Neural cell (in vitro differentiated cells): ENCODE results near the gene RNF149. TPM values are rescaled to one million over a fixed set of nuclear protein-coding genes. Genes with fewer than 3 reads are reported as not detected.

ENCODE experiments used
- H2AFZ ChIP-seq: fragments of 200-600, 300-800 bp; sonication (generic), shearing (Covaris generic); 2 replicates; pipeline ENCODE4 v1.6.0; 2014; ENCODE audit warnings: low read depth, mild to moderate bottlenecking, antibody characterized with exemption, low read length, moderate library complexity
- H3F3A ChIP-seq: fragments of 200-600 bp; shearing (Covaris generic); 2 replicates; pipeline ENCODE4 v1.6.1; 2016; ENCODE audit warnings: mild to moderate bottlenecking, moderate library complexity, mixed read lengths, antibody characterized with exemption, low read length; ENCODE audit not compliant: insufficient read depth, poor library complexity, severe bottlenecking
- H3K27ac ChIP-seq: fragments of 200-600, 300-800 bp; sonication (generic), shearing (Covaris generic); 2 replicates; pipeline ENCODE4 v1.5.1; 2014; ENCODE audit warnings: mild to moderate bottlenecking, low read length, moderate library complexity
- H3K27me3 ChIP-seq: fragments of 300-800, 200-600 bp; sonication (generic), shearing (Covaris generic); 2 replicates; pipeline ENCODE4 v1.6.0; 2014; ENCODE audit warnings: mild to moderate bottlenecking, low read depth, low read length, moderate library complexity; ENCODE audit not compliant: insufficient read depth
- H3K36me3 ChIP-seq: fragments of 300-800, 200-600 bp; sonication (generic), shearing (Covaris generic); 2 replicates; pipeline ENCODE4 v1.5.1; 2014; ENCODE audit warnings: mild to moderate bottlenecking, antibody characterized with exemption, low read length, moderate library complexity; ENCODE audit not compliant: insufficient read depth
- H3K4me2 ChIP-seq: fragments of 300-800, 200-600 bp; sonication (generic), shearing (Covaris generic); 2 replicates; pipeline ENCODE4 v1.6.0; 2014; ENCODE audit warnings: mild to moderate bottlenecking, low read length
- H3K4me3 ChIP-seq: fragments of 300-800, 200-600 bp; sonication (generic), shearing (Covaris generic); 2 replicates; pipeline ENCODE4 v1.5.1; 2014; ENCODE audit warnings: mild to moderate bottlenecking, low read length, moderate library complexity
- H3K79me2 ChIP-seq: fragments of 200-600 bp; shearing (Covaris generic); replicated peaks from 2 replicates; pipeline ENCODE4 v1.6.0; 2014; ENCODE audit warnings: mild to moderate bottlenecking, low read length, moderate library complexity; ENCODE audit not compliant: insufficient read depth
- H3K9ac ChIP-seq: fragments of 300-800, 200-600 bp; sonication (generic), shearing (Covaris generic); 2 replicates; pipeline ENCODE4 v1.6.1; 2016; ENCODE audit warnings: mild to moderate bottlenecking, low read length, mixed read lengths
- H3K9me2 ChIP-seq: fragments of 200-600 bp; shearing (Covaris generic); 2 replicates; pipeline ENCODE4 v1.6.1; 2016; ENCODE audit warnings: mild to moderate bottlenecking, low read length, mixed read lengths; ENCODE audit not compliant: insufficient read depth
- H3K9me3 ChIP-seq: fragments of 200-600, 300-800 bp; sonication (generic), shearing (Covaris generic); 2 replicates; pipeline ENCODE4 v1.6.1; 2016; ENCODE audit warnings: mild to moderate bottlenecking, mixed run types, low read length, moderate library complexity, mixed read lengths
- H4K20me1 ChIP-seq: fragments of 200-600 bp; shearing (Covaris generic); 2 replicates; pipeline ENCODE4 v1.6.1; 2016; ENCODE audit warnings: mild to moderate bottlenecking, mixed run types; ENCODE audit not compliant: insufficient read depth
- EP300 ChIP-seq: fragments of 450-650 bp; conservative IDR thresholded peaks from 2 replicates; pipeline ENCODE4 v1.6.1; 2014; ENCODE audit warnings: antibody characterized with exemption, mild to moderate bottlenecking, moderate library complexity; ENCODE audit not compliant: poor library complexity, severe bottlenecking
- EZH2 ChIP-seq: fragments of 200-600, 300-800 bp; shearing (Covaris generic), sonication (generic); IDR thresholded peaks from 2 replicates; pipeline ENCODE4 v1.6.1; 2014; ENCODE audit warnings: antibody characterized with exemption, low read length, borderline replicate concordance, mild to moderate bottlenecking; ENCODE audit not compliant: insufficient read depth, poor library complexity, severe bottlenecking
- MXI1 ChIP-seq: fragments of 450-650 bp; conservative IDR thresholded peaks from 2 replicates; pipeline ENCODE4 v1.6.1; 2014; ENCODE audit warnings: antibody characterized with exemption, mild to moderate bottlenecking; ENCODE audit not compliant: poor library complexity, severe bottlenecking
- POLR2AphosphoS5 ChIP-seq: IDR thresholded peaks from 2 replicates; pipeline ENCODE4 v1.6.1; 2012
- RAD21 ChIP-seq: fragments of 450-650 bp; conservative IDR thresholded peaks from 2 replicates; pipeline ENCODE4 v1.6.1; 2014; ENCODE audit warnings: antibody characterized with exemption, mild to moderate bottlenecking, moderate library complexity
- SMC3 ChIP-seq: fragments of 450-650 bp; conservative IDR thresholded peaks from 2 replicates; pipeline ENCODE4 v1.6.1; 2014; ENCODE audit warnings: antibody characterized with exemption, mild to moderate bottlenecking, moderate library complexity; ENCODE audit not compliant: poor library complexity
- TAF1 ChIP-seq: IDR thresholded peaks from 2 replicates; pipeline ENCODE4 v1.6.1; 2012; ENCODE audit warnings: low read depth
- polyA plus RNA-seq: library from polyadenylated mRNA; depleted of rRNA; stranded (reverse); fragments of >200 nt; gene quantifications from 2 replicates; pipeline ENCODE4 v1.2.3, GENCODE V29; 2014
- TF ChIP-seq, protein P1 (sequence below): fragments of 450-650 bp; IDR thresholded peaks from 2 replicates; pipeline ENCODE4 v1.5.1; 2014; ENCODE audit warnings: antibody characterized with exemption, mild to moderate bottlenecking, moderate library complexity; ENCODE audit not compliant: poor library complexity, severe bottlenecking
- TF ChIP-seq, protein P2 (sequence below): IDR thresholded peaks from 2 replicates; pipeline ENCODE4 v1.6.1; 2012; ENCODE audit warnings: borderline replicate concordance

Gene RNF149
- polyA plus RNA-seq, 1 donor from 2014 or later: 39.7 TPM

DNA sequence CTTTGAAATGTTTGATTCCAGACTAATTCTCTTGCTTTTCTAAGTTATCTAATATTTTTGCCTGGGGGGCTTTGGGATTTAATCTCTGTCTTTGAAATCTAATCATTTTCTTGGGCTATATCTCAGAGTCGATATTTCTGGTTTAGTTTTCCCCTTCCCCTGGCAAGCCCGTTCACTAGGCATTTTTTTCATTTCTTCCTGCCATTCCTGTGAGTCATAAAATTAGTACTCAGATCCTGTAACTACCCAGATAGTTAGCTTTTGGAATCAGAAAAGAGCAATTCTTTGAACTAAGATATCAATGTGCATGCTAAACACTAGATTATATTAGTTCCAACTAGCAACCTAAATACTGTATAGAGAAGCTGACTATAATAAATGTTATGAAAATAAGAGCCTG, 29.4 kb upstream of the RNF149 start:
- H3K4me2 ChIP-seq: no peak overlapping the region
- no peak overlapping the region for H2AFZ ChIP-seq
- TF ChIP-seq EP300: no peak
- TF ChIP-seq, protein P1, sequence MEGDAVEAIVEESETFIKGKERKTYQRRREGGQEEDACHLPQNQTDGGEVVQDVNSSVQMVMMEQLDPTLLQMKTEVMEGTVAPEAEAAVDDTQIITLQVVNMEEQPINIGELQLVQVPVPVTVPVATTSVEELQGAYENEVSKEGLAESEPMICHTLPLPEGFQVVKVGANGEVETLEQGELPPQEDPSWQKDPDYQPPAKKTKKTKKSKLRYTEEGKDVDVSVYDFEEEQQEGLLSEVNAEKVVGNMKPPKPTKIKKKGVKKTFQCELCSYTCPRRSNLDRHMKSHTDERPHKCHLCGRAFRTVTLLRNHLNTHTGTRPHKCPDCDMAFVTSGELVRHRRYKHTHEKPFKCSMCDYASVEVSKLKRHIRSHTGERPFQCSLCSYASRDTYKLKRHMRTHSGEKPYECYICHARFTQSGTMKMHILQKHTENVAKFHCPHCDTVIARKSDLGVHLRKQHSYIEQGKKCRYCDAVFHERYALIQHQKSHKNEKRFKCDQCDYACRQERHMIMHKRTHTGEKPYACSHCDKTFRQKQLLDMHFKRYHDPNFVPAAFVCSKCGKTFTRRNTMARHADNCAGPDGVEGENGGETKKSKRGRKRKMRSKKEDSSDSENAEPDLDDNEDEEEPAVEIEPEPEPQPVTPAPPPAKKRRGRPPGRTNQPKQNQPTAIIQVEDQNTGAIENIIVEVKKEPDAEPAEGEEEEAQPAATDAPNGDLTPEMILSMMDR: no peak
- H3K9ac ChIP-seq: no peak overlapping the region
- no peaks in the 10 kb centered on the region for H3K36me3 ChIP-seq
- H3K9me3 ChIP-seq: no peaks in the 10 kb centered on the region
- no peaks in the 10 kb centered on the region for H4K20me1 ChIP-seq
- no peaks in the 10 kb centered on the region for H3K27me3 ChIP-seq
- no peak overlapping the region for H3K4me3 ChIP-seq
- H3K79me2 ChIP-seq: no peaks in the 10 kb centered on the region
- no peaks in the 10 kb centered on the region for H3K9me2 ChIP-seq
- no peaks in the 10 kb centered on the region for H3F3A ChIP-seq
- no peak overlapping the region for H3K27ac ChIP-seq

DNA sequence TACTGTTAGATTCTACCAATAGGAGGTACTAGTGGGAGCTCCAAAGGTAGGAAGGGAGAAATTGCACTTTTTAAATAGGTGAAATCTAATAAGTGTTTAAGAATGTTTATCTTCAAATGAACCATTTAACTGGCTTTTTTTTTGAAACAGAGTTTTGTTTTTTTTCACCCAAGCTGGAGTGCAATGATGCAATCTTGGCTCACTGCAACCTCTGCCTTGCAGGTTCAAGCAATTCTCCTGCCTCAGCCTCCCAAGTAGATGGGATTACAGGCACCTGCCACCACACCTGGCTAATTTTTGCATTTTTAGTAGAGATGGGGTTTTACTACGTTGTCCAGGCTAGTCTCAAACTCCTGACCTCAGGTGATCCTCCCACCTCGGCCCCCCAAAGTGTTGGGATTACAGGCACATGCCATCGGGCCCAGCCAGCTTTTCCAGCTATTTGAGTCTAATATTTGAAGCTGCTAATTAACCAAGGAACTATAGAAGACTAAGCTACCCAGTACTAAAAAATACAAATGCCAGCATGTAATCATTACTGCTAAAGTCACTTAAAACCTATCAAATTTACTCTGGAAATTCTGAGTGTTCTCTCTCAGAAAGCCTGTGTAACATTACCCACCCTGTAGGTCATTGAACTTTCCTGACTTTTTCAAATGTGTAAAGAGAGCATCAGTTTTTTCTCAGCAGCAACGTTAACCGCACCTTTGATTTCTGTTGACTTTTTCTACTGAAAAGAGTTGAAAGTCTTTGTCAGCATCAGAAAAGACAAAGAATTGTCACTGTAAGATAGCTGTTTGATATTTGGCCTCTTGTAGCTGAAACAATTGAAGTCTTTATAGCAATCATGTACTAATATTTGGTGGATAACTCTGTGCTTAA, 24.6 kb upstream of the RNF149 start:
- no peaks in the 10 kb centered on the region for H3K9me3 ChIP-seq
- TF ChIP-seq TAF1 (no peak), SMC3 (no peak)
- no peak overlapping the region for H3K27ac ChIP-seq
- H3K4me3 ChIP-seq: no peak overlapping the region
- H3K36me3 ChIP-seq: no peaks in the 10 kb centered on the region
- H4K20me1 ChIP-seq: no peaks in the 10 kb centered on the region
- H3K79me2 ChIP-seq: no peaks in the 10 kb centered on the region
- no peaks in the 10 kb centered on the region for H3K9me2 ChIP-seq
- H3K27me3 ChIP-seq: no peaks in the 10 kb centered on the region
- no peak overlapping the region for H2AFZ ChIP-seq
- no peaks in the 10 kb centered on the region for H3F3A ChIP-seq
- H3K4me2 ChIP-seq: no peak overlapping the region
- no peak overlapping the region for H3K9ac ChIP-seq

DNA sequence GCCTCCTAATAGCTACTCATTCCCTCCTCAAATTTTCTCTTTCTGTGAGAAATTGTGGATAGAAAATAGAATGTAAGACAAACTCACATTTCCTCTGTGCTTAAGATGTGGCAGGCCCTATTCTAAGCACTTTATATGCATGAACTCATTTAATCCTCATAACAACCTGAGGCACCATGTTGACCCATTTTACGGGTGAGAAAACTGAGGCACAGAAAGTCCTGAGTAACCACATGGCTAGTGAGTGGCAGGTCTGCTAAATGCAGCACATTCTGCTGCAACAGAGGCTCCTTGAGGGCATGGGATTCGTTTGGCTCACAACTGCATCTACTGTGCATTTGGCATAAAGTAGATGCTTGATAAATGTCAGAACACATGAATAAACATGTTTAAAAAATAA, 22.7 kb upstream of the RNF149 start:
- Histone ChIP-seq H2AFZ (no peak overlapping the region), H3K36me3 (no peaks in the 10 kb centered on the region), H3K4me2 (no peak overlapping the region), H3K79me2 (no peaks in the 10 kb centered on the region), H4K20me1 (no peaks in the 10 kb centered on the region), H3K9me2 (no peaks in the 10 kb centered on the region), H3K9me3 (no peaks in the 10 kb centered on the region), H3K27ac (no peak overlapping the region), H3K27me3 (no peaks in the 10 kb centered on the region), H3K9ac (no peak overlapping the region), H3F3A (no peaks in the 10 kb centered on the region), H3K4me3 (no peak overlapping the region)
- TF ChIP-seq POLR2AphosphoS5 (no peak), EP300 (no peak), SMC3 (no peak), TAF1 (no peak), EZH2 (no peak), MXI1 (no peak), RAD21 (no peak)
- TF ChIP-seq, protein P2, sequence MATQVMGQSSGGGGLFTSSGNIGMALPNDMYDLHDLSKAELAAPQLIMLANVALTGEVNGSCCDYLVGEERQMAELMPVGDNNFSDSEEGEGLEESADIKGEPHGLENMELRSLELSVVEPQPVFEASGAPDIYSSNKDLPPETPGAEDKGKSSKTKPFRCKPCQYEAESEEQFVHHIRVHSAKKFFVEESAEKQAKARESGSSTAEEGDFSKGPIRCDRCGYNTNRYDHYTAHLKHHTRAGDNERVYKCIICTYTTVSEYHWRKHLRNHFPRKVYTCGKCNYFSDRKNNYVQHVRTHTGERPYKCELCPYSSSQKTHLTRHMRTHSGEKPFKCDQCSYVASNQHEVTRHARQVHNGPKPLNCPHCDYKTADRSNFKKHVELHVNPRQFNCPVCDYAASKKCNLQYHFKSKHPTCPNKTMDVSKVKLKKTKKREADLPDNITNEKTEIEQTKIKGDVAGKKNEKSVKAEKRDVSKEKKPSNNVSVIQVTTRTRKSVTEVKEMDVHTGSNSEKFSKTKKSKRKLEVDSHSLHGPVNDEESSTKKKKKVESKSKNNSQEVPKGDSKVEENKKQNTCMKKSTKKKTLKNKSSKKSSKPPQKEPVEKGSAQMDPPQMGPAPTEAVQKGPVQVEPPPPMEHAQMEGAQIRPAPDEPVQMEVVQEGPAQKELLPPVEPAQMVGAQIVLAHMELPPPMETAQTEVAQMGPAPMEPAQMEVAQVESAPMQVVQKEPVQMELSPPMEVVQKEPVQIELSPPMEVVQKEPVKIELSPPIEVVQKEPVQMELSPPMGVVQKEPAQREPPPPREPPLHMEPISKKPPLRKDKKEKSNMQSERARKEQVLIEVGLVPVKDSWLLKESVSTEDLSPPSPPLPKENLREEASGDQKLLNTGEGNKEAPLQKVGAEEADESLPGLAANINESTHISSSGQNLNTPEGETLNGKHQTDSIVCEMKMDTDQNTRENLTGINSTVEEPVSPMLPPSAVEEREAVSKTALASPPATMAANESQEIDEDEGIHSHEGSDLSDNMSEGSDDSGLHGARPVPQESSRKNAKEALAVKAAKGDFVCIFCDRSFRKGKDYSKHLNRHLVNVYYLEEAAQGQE: no peak
- TF ChIP-seq, protein P1: no peak
